ENCODE data around the gene DKK2.

DKK2 gene

DNA sequence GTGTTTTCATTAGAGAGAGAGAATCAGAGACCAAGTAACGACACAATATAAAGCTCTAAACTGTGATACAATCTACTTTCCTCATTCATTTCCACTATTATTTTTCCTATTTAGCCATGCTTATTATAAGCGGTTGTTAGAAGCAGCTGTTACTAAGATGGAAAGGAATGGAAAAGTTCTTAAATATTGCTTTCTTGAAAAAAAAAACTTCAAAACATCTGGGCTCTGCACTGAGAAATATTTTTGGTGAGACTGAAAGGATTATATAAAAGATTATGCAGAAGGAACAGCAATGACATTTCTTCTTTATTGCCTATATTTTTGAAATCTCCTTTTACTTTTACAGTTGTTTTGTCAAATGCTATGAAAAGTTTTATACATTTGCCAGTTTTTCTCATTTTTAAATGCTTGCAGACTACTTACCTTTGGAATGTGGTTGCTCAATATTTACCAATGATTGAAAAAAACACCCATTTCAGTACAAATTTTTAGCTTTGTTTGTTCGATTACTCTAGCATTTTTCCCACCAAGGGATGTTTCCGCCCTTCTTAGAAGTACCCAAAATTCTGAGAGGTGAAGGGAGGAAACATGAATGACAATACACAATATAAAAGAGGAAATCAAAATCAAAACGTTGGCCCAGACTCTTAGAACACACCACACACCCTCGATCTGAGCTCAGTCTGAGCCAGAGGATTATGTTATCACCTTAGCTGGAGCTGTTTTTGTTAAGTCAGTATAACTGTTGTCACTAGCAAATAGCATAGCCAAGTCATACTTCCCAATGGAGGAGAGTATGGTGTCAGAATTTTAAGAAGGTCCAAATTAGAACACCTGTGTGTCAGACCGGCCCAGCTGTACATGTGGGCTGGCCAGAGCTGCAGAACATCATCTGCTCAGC is 18.4 kb downstream of the DKK2 start:
- DNase-seq (ENCODE audit: low read depth): no peak
- TF ChIP-seq, protein P1, sequence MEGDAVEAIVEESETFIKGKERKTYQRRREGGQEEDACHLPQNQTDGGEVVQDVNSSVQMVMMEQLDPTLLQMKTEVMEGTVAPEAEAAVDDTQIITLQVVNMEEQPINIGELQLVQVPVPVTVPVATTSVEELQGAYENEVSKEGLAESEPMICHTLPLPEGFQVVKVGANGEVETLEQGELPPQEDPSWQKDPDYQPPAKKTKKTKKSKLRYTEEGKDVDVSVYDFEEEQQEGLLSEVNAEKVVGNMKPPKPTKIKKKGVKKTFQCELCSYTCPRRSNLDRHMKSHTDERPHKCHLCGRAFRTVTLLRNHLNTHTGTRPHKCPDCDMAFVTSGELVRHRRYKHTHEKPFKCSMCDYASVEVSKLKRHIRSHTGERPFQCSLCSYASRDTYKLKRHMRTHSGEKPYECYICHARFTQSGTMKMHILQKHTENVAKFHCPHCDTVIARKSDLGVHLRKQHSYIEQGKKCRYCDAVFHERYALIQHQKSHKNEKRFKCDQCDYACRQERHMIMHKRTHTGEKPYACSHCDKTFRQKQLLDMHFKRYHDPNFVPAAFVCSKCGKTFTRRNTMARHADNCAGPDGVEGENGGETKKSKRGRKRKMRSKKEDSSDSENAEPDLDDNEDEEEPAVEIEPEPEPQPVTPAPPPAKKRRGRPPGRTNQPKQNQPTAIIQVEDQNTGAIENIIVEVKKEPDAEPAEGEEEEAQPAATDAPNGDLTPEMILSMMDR (conservative IDR thresholded peaks at IDR 0.05; ENCODE audit: low read depth, low read length): no peak
- H3K4me3 ChIP-seq (ENCODE audit: low read depth, low read length): no peak overlapping the region

DNA sequence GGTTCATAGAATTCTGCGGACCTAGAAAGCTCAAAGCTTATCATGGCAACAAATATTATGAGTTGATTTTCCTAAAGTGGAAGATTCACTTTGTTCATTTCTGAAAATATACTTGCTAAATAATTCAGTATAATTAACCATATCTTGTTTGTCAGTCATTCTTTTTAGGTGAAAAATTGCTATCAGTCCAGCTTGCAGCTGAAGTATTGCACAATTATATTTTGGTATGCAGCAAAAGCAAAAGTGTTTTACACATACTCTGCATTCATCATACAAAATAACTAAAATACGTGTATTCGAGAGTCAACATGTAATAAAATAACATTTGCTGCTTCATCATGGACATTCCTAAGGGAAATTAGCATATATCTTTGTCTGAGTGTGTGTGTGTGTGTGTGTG is 24.8 kb downstream of the DKK2 start:
- H3K4me3 ChIP-seq (ENCODE audit: low read depth, low read length): no peak overlapping the region
- no peak for DNase-seq (ENCODE audit: low read depth)
- TF ChIP-seq, protein P1 (conservative IDR thresholded peaks at IDR 0.05; ENCODE audit: low read depth, low read length): no peak

DNA sequence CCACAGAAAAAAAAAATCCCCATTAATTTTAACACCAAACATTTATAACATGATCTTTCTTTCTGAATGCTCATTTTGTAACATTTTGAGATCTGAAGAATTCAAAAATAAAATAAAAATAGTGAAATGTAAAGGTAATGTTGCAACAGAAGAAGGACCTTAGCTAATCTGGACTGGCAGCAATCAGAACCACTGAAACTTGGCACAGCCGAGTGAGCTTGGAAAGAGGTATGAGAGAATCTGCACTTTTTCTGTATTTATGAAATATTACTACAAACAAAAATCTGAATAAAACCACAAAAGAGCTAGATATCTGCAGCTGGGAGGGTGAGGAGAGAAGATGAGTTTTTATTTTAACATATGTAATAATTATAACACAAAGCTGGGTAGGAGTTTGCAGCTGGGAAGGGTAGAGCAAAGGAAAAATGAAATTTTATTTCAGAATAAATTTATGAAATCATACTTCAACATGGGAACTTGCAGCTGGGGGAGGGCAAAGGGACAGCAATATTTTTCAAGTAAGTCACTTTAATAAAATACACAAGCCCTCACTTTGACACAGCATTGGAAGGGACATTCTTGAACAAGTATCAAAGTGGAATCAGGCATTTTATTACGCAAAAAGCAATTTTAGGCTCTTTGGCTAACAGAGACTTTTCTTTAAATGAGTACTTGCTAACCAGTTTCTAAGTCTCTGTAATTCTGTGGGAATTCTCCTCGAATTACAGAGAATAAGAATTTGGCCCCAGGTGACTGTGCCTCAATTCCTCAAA is 26.7 kb downstream of the DKK2 start:
- no peak for DNase-seq (ENCODE audit: low read depth)
- no peak overlapping the region for H3K4me3 ChIP-seq (ENCODE audit: low read depth, low read length)
- TF ChIP-seq, protein P1 (conservative IDR thresholded peaks at IDR 0.05; ENCODE audit: low read depth, low read length): no peak

DNA sequence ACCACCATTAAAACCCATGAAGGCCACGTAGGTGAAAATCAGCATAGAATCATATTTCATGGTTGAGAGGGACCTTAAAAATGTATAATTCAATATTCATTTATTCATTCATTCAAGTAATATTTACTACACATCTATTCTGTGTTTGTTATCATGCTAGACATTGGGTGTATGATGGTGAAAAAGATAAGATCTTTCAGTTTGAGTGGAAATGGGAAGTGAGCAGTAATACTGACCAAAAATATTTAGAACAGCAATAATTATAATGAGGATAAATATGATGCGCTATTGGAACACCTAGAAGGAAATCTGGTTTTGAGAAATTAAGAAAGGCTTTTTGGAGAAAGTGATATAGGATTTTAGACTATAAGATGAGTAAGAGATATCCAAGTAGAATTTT is 28.0 kb downstream of the DKK2 start:
- TF ChIP-seq, protein P1 (conservative IDR thresholded peaks at IDR 0.05; ENCODE audit: low read depth, low read length): no peak
- no peak overlapping the region for H3K4me3 ChIP-seq (ENCODE audit: low read depth, low read length)
- DNase-seq (ENCODE audit: low read depth): no peak

DNA sequence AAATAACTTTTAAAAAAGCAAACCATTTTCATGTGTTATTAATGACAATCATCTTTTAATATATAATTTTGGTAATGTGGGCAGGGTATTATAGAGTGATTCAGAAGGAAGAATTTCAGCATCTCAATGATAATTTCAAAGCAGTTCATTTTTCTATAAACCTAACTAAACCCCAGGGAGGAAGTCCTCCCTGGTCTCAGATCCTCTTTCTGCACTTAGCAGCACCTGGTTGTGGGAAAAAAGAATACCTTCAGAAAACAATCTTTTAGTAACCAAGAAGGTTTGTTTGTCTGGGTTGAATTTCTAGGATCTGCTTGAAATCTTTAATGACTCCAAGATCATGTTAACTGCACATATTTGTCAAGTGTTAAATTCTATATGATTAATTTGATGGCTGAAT is 29.9 kb downstream of the DKK2 start:
- TF ChIP-seq, protein P1 (conservative IDR thresholded peaks at IDR 0.05; ENCODE audit: low read depth, low read length): no peak
- no peak overlapping the region for H3K4me3 ChIP-seq (ENCODE audit: low read depth, low read length)
- DNase-seq (ENCODE audit: low read depth): no peak

DNA sequence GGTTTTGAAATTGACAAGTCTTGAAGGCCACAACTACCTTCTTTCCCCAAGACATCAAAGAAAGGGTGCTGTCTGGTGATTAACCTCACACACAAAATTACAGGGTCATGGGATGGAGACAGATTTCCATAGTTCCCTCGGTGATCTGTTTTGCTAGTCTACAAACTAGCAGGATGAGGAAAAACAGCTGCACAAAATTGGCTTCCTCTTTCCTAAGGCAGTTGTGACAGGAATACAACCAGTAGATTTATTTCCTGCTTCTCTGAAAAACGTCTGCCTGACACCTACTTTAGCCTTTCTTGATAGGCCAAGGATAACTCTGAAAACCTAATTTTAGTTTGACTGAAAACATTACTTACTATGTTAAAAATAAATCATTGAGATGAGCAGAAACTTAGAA is 39.6 kb downstream of the DKK2 start:
- DNase-seq (ENCODE audit: low read depth): no peak
- TF ChIP-seq, protein P1 (conservative IDR thresholded peaks at IDR 0.05; ENCODE audit: low read depth, low read length): no peak
- H3K4me3 ChIP-seq (ENCODE audit: low read depth, low read length): no peak overlapping the region

All from choroid plexus epithelial cell (primary cell).